Skin epidermis (tissue), 12 donors: ENCODE measurements around the gene TAOK3.
A peak's percentile ranks its signal among the peaks of the same experiment; 100 is the strongest.
"Not testable (repeated sequence)": the region's sequence is repeated elsewhere in the genome, so short reads cannot be mapped to it uniquely, and the experiment has no call there.

ENCODE experiments used
- H3K27ac ChIP-seq, 21 experiments: fragments of 200-600 bp; sonication (generic) in 11 of 21; one replicate each; pipeline ENCODE4 v1.5.0; 2020; ENCODE audit warnings: mild to moderate bottlenecking in 3 of 21, inconsistent platforms in 2 of 21, moderate library complexity in 2 of 21
- H3K4me3 ChIP-seq, 7 experiments: fragments of 200-600 bp; sonication (generic) in 2 of 7; one replicate each; pipeline ENCODE4 v1.5.0; 2020; ENCODE audit warnings: inconsistent platforms in 2 of 7, mild to moderate bottlenecking in 2 of 7, moderate library complexity in 1 of 7

Gene TAOK3

DNA sequence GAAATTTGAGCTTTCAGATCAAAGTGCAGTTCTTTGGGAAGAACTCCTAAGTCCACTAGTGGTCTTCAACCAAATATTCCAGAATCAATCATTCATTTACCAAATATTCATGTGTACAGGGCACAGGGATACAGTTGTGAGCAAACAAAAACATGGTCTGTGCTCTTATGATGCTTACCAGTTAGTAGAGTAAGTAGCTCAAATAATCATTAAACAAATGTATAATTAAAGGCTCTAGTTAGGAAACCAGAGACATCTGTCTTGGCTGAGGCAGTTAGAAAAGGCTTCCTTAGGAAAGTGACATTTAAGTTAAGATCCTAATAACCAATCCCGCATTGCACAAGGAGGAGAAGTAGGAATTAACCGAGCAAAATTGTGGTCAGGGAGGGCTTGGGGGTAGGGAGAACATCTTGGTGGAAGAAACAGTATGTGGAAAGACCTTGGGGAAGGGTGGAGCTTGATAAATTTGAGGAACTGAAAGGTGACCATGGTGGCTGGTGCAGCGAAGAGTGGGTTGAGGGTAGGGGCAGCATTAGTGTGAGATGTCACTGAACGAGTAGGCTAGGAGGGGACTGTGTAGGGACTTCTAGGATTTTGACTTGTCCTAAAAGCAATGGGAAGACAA is 196.8 kb downstream of the TAOK3 start:
- Histone ChIP-seq H3K4me3 (no peak overlapping the region), H3K27ac (no peak overlapping the region)

DNA sequence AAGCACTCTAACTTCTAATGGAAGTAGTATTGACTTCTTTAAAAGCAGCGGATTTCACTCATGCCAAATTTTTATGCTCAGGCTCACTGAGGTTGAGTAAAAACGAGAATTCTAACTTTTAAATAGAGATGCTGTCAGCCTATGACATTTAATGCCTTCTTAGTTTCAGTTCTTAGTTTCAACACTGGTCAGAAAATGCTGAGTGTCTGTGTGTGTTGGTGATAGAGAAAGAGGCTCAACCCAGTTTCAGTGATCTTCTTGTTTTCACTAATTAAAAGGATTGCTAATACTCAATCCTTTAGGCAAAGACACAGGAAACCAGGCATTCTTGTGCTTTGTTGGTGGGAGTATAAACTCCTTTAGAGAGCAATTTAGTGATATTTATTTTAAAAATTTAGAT is 205.8 kb downstream of the TAOK3 start:
- H3K4me3 ChIP-seq: no peak overlapping the region
- no peak overlapping the region for H3K27ac ChIP-seq

DNA sequence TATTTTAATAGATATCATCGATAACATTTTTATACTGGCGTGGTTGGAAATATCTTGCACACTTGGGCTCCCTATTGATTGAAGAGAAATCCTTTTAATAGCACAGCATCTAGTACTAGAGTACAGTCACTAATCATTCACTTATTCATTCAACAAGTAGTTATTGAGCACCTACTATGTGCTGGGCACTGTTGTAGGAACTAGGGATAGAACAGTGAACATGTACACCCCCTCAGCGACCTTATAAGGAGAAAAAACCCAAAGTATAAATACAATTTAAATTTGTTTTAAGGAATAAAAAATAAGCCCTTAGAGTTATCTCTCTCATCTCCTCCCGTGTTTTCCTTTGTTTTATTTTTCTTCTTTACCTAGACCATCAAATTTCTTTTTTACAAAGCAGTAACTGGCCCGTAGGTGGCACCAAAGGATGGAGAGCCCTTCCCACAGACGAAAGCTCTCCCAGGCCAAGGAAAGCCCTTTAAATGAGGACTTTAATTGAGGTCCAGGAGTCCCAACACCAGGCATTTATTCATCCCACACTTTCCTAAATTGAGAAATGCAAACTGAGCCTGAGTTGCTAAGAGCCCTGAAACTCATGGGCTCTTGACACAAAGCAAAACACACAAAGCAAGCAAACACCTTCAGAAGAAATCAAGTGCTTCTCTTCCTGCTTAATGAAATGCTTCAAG is 207.8 kb downstream of the TAOK3 start:
- Histone ChIP-seq H3K4me3 (no peak overlapping the region), H3K27ac (no peak overlapping the region)

DNA sequence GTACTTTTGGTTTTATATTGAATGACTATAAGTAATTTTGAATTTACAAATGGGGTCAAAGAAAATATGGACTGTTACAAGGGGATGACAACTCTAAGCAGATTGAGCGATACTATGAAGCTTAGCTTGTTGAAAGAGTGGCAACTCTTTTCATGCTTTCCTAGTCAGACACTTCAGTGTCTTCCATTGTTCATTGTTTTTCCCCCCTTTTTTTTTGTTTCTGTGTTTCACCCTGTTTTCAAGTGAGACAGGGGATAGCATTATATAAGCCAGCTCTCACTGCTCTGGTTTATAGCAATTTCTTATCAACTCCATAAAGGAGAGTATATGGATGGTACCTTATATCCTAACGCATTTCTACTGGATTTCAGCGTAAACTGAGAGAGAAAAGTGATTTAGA is 212.2 kb downstream of the TAOK3 start:
- Histone ChIP-seq H3K4me3 (no peak overlapping the region), H3K27ac (no peak overlapping the region)

DNA sequence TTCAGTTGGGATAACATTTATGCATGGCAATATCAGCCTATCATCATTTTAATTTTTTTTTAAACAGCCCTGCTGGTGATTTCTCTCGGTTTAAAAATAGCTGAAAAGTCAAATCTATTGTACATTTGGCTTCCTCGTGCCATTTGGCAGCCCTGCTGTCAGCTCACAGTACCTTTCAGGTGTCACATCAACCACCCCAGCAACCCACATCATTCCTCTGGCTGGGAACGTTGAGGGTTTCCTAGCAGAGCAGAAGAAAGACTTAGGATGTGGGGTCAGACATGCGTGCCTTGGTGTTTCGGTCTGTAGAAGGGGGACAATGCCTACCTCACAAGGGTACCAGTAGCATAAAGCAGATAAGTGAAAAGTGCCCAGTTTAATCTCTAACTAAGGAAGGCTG is 221.0 kb downstream of the TAOK3 start:
- H3K4me3 ChIP-seq: no peak overlapping the region
- no peak overlapping the region for H3K27ac ChIP-seq

DNA sequence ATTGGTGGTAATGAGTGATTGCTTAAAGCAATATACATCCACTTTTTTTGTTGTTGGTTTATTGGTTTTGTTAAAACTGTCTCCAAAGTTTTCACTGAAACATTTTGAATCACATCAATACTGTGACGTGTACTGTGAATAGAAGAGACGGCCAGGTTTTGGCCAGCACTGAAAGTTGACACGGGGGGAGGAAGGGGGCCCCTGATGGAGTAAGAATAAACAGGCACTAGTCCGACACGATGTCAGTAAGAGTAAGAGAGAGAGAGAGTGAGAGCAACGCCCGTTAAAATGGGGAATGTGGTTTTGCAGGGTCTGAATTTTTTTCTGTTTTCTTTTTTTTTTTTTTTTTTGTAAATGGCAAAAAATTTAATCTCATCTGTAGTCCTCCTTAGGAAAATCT is 222.1 kb downstream of the TAOK3 start:
- Histone ChIP-seq H3K27ac (no peak overlapping the region), H3K4me3 (no peak overlapping the region)

DNA sequence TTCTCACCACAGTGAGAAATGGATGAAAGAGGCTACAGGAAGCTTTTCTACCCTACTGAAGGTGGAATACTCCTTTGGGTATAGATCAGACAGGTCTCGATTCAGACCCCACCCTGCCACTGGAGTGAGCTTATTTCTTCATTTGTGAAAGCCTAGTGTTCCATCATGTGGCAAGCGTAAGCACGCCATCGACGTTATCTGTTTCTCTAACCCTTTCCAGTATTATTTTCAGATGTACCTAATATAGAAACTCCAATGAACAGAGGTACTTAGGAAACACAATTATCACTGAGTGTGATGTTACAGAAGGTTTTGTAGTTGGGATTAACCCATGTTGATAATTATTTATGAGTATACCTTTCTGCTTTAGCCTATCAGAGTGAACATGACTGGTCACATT is 224.4 kb downstream of the TAOK3 start:
- H3K4me3 ChIP-seq: no peak overlapping the region
- no peak overlapping the region for H3K27ac ChIP-seq

DNA sequence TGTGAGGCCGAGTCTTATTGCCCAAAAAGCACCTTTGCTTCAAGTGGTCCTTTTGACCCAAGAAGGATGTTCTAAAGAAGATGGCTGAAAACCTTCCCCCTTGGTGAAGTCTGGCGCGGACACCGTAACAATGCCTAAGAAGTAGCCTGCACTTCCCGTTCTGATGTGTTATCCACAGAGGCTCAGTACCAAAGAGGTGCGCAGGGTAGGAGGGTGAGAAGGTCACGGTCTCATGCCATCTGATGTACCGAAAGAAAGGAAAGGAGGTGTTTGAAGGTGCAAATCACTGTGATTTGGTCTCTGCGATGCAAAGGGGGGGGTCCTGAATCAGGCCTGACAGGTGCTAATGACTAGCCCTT is 226.9 kb downstream of the TAOK3 start:
- no peak overlapping the region for H3K4me3 ChIP-seq
- no peak overlapping the region for H3K27ac ChIP-seq

DNA sequence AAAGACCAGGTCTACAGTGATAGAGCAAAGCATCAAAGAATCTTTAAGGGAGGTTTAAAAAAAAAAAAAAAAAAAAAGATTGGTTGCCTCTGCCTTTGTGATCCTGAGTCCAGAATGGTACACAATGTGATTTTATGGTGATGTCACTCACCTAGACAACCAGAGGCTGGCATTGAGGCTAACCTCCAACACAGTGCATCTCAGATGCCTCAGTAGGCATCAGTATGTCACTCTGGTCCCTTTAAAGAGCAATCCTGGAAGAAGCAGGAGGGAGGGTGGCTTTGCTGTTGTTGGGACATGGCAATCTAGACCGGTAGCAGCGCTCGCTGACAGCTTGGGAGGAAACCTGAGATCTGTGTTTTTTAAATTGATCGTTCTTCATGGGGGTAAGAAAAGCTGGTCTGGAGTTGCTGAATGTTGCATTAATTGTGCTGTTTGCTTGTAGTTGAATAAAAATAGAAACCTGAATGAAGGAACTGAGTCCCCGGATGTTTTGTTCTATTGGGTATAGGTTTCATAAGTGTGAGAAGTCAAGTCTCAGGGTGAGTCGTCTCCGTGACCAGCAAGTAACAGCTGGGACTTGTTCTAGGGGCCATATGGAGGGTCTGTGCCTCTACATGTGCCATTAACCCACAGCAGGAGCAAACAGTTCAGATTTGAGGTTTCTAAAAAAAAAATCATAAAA is 227.5 kb downstream of the TAOK3 start:
- Histone ChIP-seq H3K4me3 (no peak overlapping the region), H3K27ac (no peak overlapping the region)

DNA sequence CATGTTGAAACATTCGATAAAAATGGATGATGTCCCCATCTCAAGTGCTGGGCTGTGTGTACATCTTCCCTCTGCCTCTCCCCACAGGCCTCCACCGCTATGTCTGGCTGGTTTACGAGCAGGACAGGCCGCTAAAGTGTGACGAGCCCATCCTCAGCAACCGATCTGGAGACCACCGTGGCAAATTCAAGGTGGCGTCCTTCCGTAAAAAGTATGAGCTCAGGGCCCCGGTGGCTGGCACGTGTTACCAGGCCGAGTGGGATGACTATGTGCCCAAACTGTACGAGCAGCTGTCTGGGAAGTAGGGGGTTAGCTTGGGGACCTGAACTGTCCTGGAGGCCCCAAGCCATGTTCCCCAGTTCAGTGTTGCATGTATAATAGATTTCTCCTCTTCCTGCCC is 228.2 kb downstream of the TAOK3 start:
- Histone ChIP-seq H3K27ac (no peak overlapping the region), H3K4me3 (no peak overlapping the region)

DNA sequence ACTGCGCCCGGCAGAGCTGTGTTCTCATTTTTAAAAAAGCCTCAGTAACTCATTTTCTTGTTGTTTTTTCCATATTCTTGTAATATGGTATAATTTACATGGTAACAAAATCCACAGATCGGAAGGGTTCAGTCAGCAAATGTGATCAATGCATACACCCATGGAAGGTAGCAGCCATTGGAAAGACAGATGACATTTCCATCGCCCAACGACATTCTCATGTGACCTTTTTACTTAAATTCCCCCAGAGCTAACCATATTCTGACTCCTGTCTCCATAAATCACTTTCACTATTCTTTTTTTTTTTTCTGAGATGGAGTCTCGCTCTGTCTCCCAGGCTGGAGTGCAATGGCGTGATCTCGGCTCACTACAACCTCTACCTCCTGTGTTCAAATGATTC is 231.9 kb downstream of the TAOK3 start:
- no peak overlapping the region for H3K4me3 ChIP-seq
- no peak overlapping the region for H3K27ac ChIP-seq

DNA sequence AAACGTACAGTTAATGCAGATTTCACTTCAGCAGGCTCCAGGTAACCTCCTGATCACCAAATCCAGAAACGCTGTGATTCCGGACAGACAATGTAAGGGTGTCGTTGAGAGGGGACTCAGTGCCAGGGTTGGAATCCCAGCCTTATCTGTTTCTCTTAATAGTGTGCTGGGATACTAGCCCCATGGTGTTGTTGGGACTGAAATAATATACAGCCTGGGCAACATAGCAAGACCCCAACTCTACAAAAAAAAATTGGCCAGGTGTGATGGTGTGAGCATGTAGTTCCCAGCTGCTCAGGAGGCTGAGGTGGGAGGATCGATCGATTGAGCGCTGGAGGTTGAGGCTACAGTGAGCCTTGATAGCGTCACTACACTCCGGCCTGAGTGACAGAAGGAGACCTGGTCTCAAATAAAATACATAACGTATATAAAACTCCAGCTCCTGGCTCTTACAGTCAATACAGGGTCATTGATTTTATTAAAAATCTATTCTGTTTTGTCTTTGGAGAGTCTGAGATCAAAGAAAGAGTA is 235.5 kb downstream of the TAOK3 start:
- H3K27ac ChIP-seq: peak overlapping the region in 17 of 21 experiments; percentile 69 to 98 (median 87)
- peak overlapping the region; percentile 62 to 99 (median 92) for H3K4me3 ChIP-seq

DNA sequence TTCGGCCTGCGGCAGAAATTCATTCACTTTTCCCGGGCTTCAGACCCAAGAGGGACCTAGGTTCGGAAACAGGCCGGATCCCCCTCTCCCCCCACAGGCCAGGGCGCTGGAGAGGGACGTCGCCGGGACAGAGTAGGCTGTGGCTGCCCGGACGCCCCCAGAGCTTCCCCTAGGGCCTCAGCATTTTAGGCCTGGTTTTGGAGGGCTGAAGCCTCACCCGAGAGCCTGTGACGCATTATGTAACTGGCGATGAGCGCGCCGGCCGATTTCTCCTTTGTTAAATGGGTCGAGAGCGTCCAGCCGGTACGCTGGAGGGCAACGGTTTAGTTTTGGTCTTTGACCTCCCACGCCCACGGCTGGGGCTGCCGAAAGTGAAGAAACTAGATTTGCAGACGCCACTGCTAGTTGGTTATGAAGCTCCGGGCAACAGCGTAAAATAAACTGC is 236.1 kb downstream of the TAOK3 start:
- Histone ChIP-seq H3K4me3 (peak overlapping the region; percentile 62 to 99 (median 92)), H3K27ac (peak overlapping the region; percentile 35 to 98 (median 86))

DNA sequence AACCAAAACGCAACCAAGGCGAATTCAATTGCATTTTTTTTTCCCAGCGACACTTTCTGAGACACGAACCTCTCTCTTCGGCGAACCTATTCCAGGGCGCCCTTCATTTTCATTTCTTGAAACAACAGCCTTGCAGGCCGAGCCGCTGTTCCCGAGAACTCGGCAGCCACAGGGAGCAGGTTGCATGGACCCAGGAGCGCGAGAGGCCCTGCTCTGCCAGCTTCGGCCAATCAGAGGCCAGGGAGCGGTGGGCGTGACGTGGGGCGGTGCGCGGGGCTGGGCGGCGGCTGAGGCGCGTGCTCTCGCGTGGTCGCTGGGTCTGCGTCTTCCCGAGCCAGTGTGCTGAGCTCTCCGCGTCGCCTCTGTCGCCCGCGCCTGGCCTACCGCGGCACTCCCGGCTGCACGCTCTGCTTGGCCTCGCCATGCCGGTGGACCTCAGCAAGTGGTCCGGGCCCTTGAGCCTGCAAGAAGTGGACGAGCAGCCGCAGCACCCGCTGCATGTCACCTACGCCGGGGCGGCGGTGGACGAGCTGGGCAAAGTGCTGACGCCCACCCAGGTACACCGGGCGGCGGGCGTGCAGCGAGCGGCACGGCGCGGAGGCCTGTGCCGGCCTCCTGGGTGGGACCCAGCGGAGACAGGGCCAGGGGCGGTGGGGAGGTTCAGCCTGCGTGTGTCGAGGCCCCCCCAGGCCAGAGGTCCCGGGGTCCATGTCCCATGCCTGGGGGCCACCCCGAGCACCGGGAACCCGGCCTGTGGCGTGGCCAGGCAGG is 236.7 kb downstream of the TAOK3 start, which contains the start of gene PEBP1:
TSS of gene PEBP1 (plus strand) at position 337 of the 771 bp plus-strand sequence. CDS start at position 423, 86 bp downstream.
- Histone ChIP-seq H3K4me3 (peak within 1 kb of the TSS; percentile 62 to 99 (median 92)), H3K27ac (peak within 1 kb of the TSS; percentile 35 to 98 (median 86))

DNA sequence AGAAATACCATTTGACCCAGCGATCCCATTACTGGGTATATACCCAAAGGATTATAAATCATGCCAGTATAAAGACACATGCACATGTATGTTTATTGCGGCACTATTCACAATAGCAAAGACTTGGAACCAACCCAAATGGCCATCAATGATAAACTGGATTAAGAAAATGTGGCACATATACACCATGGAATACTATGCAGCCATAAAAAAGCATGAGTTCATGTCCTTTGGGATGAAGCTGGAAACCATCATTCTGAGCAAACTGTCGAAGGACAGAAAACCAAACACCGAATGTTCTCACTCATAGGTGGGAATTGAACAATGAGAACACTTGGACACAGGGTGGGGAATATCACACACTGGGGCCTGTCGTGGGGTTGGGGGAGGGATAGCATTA is 243.3 kb downstream of the TAOK3 start:
- not testable (repeated sequence) for H3K27ac ChIP-seq, H3K4me3 ChIP-seq

DNA sequence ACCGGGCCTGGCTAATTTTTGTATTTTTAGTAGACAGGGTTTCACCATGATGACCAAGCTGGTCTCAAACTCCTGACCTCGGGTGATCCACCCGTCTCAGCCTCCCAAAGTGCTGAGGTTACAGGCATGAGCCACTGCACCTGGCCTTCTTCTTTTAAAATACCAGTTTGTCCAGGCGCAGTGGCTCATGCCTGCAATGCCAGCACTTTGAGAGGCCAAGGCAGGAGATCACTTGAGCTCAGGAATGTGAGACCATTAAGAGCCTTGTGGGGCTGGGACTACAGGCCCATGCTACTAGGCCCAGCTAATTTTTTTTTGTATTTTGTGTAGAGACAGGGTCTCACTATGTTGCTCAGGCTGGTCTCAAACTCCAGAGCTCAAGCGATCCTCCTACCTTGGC is 244.8 kb downstream of the TAOK3 start:
- H3K4me3 ChIP-seq: no peak overlapping the region

DNA sequence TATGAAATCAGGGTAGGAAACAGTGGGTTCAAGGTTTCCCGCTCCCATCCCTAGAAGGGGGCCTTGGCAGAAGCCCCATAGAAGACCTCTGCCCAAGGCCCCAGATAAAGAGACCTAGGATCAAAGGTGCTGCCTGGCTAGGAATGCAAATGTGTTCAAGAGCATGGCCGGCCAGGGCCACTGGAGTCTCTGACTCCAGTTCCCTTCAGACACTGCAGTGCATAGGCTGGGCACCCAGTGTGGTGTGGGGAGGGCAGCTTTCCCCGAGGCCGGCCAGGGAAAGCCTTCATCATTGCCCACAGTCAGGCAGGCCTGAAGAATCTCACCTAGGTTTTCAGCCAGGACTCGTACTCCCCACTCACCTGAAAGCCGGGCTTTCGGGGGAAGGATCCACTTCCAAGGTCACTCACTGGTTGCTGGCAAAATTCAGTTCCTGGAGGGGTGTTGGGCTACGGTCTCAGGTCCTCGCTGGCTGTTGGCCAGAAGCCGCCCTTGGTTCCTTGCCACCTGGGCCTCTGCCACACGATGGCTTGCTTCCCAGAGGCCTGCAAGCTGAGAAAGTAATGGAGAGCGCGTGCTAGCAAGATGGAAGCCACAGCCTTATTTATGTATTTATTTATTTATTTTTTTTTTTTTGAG is 246.5 kb downstream of the TAOK3 start:
- Histone ChIP-seq H3K4me3 (no peak overlapping the region), H3K27ac (no peak overlapping the region)

More for the DNA sequence above, 244.8 kb downstream of the TAOK3 start:
- H3K27ac ChIP-seq: no peak overlapping the region

DNA sequence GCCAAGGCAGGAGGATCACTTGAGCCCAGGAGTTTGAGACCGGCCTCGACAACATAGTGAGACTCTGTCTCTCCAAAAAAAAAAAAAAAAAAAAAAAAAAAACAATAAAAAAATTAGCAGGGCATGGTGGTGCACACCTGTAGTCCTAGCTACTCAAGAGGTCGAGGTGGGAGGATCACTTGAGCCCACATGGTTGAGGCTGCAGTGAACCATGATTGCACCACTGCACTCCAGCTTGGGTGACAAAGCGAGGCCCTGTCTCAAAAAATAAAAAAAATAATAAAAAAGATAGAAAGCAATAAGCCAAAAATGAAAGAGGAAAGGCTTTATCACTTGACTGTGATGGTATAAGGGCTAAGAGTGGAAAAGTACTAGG is 247.0 kb downstream of the TAOK3 start:
- no peak overlapping the region for H3K27ac ChIP-seq

DNA sequence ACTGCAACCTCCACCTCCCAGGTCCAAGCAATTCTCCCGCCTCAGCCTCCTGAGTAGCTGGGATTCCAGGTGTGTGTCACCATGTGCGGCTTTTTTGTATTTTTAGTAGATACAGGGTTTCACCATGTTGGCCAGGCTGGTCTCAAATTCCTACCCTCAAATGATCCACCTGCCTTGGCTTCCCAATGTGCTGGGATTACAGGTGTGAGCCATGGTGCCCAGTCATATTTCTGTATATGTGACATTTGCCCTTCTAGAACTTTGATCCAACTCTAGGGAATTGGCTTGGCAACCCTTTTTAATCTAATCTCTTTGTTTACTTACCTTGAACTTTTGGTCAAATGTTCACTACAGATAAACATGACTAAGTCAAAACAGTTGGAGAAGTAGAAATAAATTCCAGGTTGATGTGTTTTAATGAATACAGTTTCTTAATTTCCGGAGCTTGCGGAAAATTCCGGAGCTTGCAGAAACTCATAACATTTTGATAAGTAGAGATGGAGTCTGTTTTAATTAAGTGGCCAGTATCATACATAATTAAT is 248.3 kb downstream of the TAOK3 start:
- no peak overlapping the region for H3K27ac ChIP-seq

More for the DNA sequence above, 247.0 kb downstream of the TAOK3 start:
- H3K4me3 ChIP-seq: no peak overlapping the region

More for the DNA sequence above, 248.3 kb downstream of the TAOK3 start:
- no peak overlapping the region for H3K4me3 ChIP-seq
